IPS DF 4.7 (cell line): ENCODE data around the gene AGAP1.
A peak's percentile ranks its signal among the peaks of the same experiment; 100 is the strongest.
"Not testable (repeated sequence)": the region's sequence is repeated elsewhere in the genome, so short reads cannot be mapped to it uniquely, and the experiment has no call there.

ENCODE experiments used
- DNase-seq: peaks from one replicate; pipeline ENCODE4 v3.0.0-alpha.2; 2013; ENCODE audit warnings: low spot score; ENCODE audit errors: extremely low read depth

AGAP1 gene

GRCh38 chr2:236082061-236082460 lies 588.2 kb downstream of the AGAP1 start:
- DNase-seq = no peak

GRCh38 chr2:236083934-236084333 lies 590.1 kb downstream of the AGAP1 start:
- DNase-seq = no peak

- DNase-seq = no peak
Observed at GRCh38 chr2:236085211-236085610, 591.4 kb downstream of the AGAP1 start.

- DNase-seq = no peak
Observed at GRCh38 chr2:236085647-236086046, 591.8 kb downstream of the AGAP1 start.

- DNase-seq = no peak
Observed at GRCh38 chr2:236086403-236086970, 592.6 kb downstream of the AGAP1 start.

GRCh38 chr2:236086971-236087465 lies 593.2 kb downstream of the AGAP1 start:
- peak; percentile 93 for DNase-seq

- no peak for DNase-seq
Observed at GRCh38 chr2:236088368-236089057, 594.7 kb downstream of the AGAP1 start.

GRCh38 chr2:236089271-236090026 lies 595.6 kb downstream of the AGAP1 start:
- no peak for DNase-seq

GRCh38 chr2:236090027-236090382 lies 596.2 kb downstream of the AGAP1 start:
- no peak for DNase-seq

- not testable (repeated sequence) for DNase-seq
Observed at GRCh38 chr2:236090826-236091225, 597.0 kb downstream of the AGAP1 start.

GRCh38 chr2:236092714-236093113 lies 598.9 kb downstream of the AGAP1 start:
- DNase-seq = no peak

GRCh38 chr2:236093134-236093533 lies 599.3 kb downstream of the AGAP1 start:
- DNase-seq = no peak

GRCh38 chr2:236095504-236095903 lies 601.7 kb downstream of the AGAP1 start:
- no peak for DNase-seq

GRCh38 chr2:236101311-236101950 lies 607.6 kb downstream of the AGAP1 start:
- no peak for DNase-seq

GRCh38 chr2:236102971-236103370 lies 609.1 kb downstream of the AGAP1 start:
- no peak for DNase-seq

GRCh38 chr2:236103981-236104380 lies 610.1 kb downstream of the AGAP1 start:
- DNase-seq = no peak

GRCh38 chr2:236105955-236106607 lies 612.2 kb downstream of the AGAP1 start:
- no peak for DNase-seq

- no peak for DNase-seq
Observed at GRCh38 chr2:236106761-236107160, 612.9 kb downstream of the AGAP1 start.

- DNase-seq = no peak
Observed at GRCh38 chr2:236107536-236107935, 613.7 kb downstream of the AGAP1 start.

- no peak for DNase-seq
Observed at GRCh38 chr2:236107942-236108625, 614.2 kb downstream of the AGAP1 start.

- no peak for DNase-seq
Observed at GRCh38 chr2:236109061-236109460, 615.2 kb downstream of the AGAP1 start.
